HG02571 (cell line): ENCODE data around the gene GGTLC2.
"Not testable (repeated sequence)": the region's sequence is repeated elsewhere in the genome, so short reads cannot be mapped to it uniquely, and the experiment has no call there.

Source experiments
- ATAC-seq: cut with Tn5 transposase; IDR thresholded peaks from one replicate; pipeline ENCODE4 v1.9.1; 2021; ENCODE audit warnings: mild to moderate bottlenecking, moderate library complexity; ENCODE audit not compliant: unreplicated experiment

GGTLC2 gene

GRCh38 chr22:22644314-22644713, at the start of gene GGTLC2:
GGTLC2 (plus strand) TSS chr22:22644614; CDS start chr22:22646346, 1,732 bp downstream.
- not testable (repeated sequence) for ATAC-seq

- no peak for ATAC-seq
These were observed 49.2 kb upstream of the GGTLC2 start for GRCh38 chr22:22595001-22595835.

GRCh38 chr22:22598144-22598543, 46.3 kb upstream of the GGTLC2 start:
- no peak for ATAC-seq

GRCh38 chr22:22599248-22599647, 45.2 kb upstream of the GGTLC2 start:
- ATAC-seq = no peak

- no peak for ATAC-seq
These were observed 43.7 kb upstream of the GGTLC2 start for GRCh38 chr22:22600531-22601261.

GRCh38 chr22:22603470-22603947, 40.9 kb upstream of the GGTLC2 start:
- ATAC-seq = no peak

GRCh38 chr22:22604326-22605073, 39.9 kb upstream of the GGTLC2 start:
- no peak for ATAC-seq

GRCh38 chr22:22605074-22605404, 39.4 kb upstream of the GGTLC2 start:
- no peak for ATAC-seq

- ATAC-seq = not testable (repeated sequence)
These were observed 36.4 kb upstream of the GGTLC2 start for GRCh38 chr22:22608022-22608421.

GRCh38 chr22:22609291-22609690, 35.1 kb upstream of the GGTLC2 start:
- ATAC-seq = no peak

- no peak for ATAC-seq
These were observed 31.9 kb upstream of the GGTLC2 start for GRCh38 chr22:22612516-22612915.

- ATAC-seq = no peak
These were observed 30.3 kb upstream of the GGTLC2 start for GRCh38 chr22:22614065-22614464.

- ATAC-seq = no peak
These were observed 27.8 kb upstream of the GGTLC2 start for GRCh38 chr22:22616636-22617035.

GRCh38 chr22:22618448-22618847, 26.0 kb upstream of the GGTLC2 start:
- ATAC-seq = no peak

GRCh38 chr22:22618923-22619322, 25.5 kb upstream of the GGTLC2 start:
- no peak for ATAC-seq

- no peak for ATAC-seq
These were observed 24.5 kb upstream of the GGTLC2 start for GRCh38 chr22:22619765-22620414.

- not testable (repeated sequence) for ATAC-seq
These were observed 15.6 kb upstream of the GGTLC2 start for GRCh38 chr22:22628546-22629495.

- not testable (repeated sequence) for ATAC-seq
These were observed 13.2 kb upstream of the GGTLC2 start for GRCh38 chr22:22631223-22631652.

GRCh38 chr22:22632226-22632625, 12.2 kb upstream of the GGTLC2 start:
- ATAC-seq = not testable (repeated sequence)

GRCh38 chr22:22633533-22633932, 10.9 kb upstream of the GGTLC2 start:
- ATAC-seq = not testable (repeated sequence)
